Measurements from ENCODE around the gene PMEL.

- TF ChIP-seq POLR2AphosphoS5 (IDR thresholded peaks at IDR 0.05) (no peak), CTCF (IDR thresholded peaks at IDR 0.05) (no peak), POLR2A (IDR thresholded peaks at IDR 0.05) (no peak)
Measured at GRCh38 chr12:55991110-55991509, 25.3 kb upstream of the PMEL start.
